Measurements from ENCODE around the gene RRP15. TPM values are rescaled to one million over a fixed set of nuclear protein-coding genes. Genes with fewer than 3 reads are reported as not detected.
A peak's percentile ranks its signal among the peaks of the same experiment; 100 is the strongest.

The RRP15 gene
- polyA plus RNA-seq (2013, experiment 1 of 2; ENCODE audit: insufficient read length) = 17.1 TPM
- 22.6 TPM for polyA plus RNA-seq (2013, experiment 2 of 2; ENCODE audit: insufficient read length)

- peak; percentile 92 for DNase-seq
These were observed at the start of gene RRP15 for GRCh38 chr1:218284917-218285635. Gene RRP15, plus strand, starts transcription at chr1:218285293. Its CDS starts 24 bp downstream, at chr1:218285317.

- no peak for DNase-seq
These were observed 42.9 kb upstream of the RRP15 start for GRCh38 chr1:218242171-218242570.

- no peak for DNase-seq
These were observed 37.8 kb upstream of the RRP15 start for GRCh38 chr1:218247339-218247738.

GRCh38 chr1:218249338-218250140 lies 35.6 kb upstream of the RRP15 start:
- DNase-seq = no peak

- DNase-seq = no peak
These were observed 34.6 kb upstream of the RRP15 start for GRCh38 chr1:218250492-218250891.

- DNase-seq = peak; percentile 3
These were observed 30.7 kb upstream of the RRP15 start for GRCh38 chr1:218254296-218254946.

GRCh38 chr1:218255090-218255489 lies 30.0 kb upstream of the RRP15 start:
- DNase-seq = no peak

GRCh38 chr1:218257371-218257770 lies 27.7 kb upstream of the RRP15 start:
- no peak for DNase-seq

GRCh38 chr1:218257971-218258370 lies 27.1 kb upstream of the RRP15 start:
- no peak for DNase-seq

GRCh38 chr1:218259339-218259738 lies 25.8 kb upstream of the RRP15 start:
- no peak for DNase-seq

- no peak for DNase-seq
These were observed 25.3 kb upstream of the RRP15 start for GRCh38 chr1:218259800-218260199.

- no peak for DNase-seq
These were observed 22.8 kb upstream of the RRP15 start for GRCh38 chr1:218262259-218262658.

GRCh38 chr1:218266356-218266755 lies 18.7 kb upstream of the RRP15 start:
- no peak for DNase-seq

GRCh38 chr1:218272366-218272765 lies 12.7 kb upstream of the RRP15 start:
- no peak for DNase-seq

GRCh38 chr1:218273762-218274479 lies 11.2 kb upstream of the RRP15 start:
- no peak for DNase-seq

- no peak for DNase-seq
These were observed 10.6 kb upstream of the RRP15 start for GRCh38 chr1:218274511-218274910.

- DNase-seq = no peak
These were observed 9.3 kb upstream of the RRP15 start for GRCh38 chr1:218275823-218276222.

- no peak for DNase-seq
These were observed 3.8 kb upstream of the RRP15 start for GRCh38 chr1:218281285-218281684.

GRCh38 chr1:218284377-218284916 lies 646 bp upstream of the RRP15 start:
- no peak for DNase-seq

- DNase-seq = no peak
These were observed 7.4 kb downstream of the RRP15 start for GRCh38 chr1:218292515-218292914.

GRCh38 chr1:218294546-218294945 lies 9.5 kb downstream of the RRP15 start:
- DNase-seq = peak; percentile 11

- DNase-seq = no peak
These were observed 11.1 kb downstream of the RRP15 start for GRCh38 chr1:218296162-218296561.

Data from fibroblast of skin of scalp (primary cell).